PC-9 (cell line): Measurements from ENCODE around the gene CPNE7. TPM values are rescaled to one million over a fixed set of nuclear protein-coding genes. Genes with fewer than 3 reads are reported as not detected.

Source experiments
- BruUV-seq: library from RNA; stranded (reverse); fragments of 400-500 nt; replicated peaks from 2 replicates; lab custom pipeline; 2021; lab: Mats Ljungman, UMichigan
- CTCF ChIA-PET: fragments of 300-600 bp; sonication (Branson Sonifier 250); formaldehyde crosslinking; loops from one replicate; lab custom pipeline; 2022; ENCODE audit warnings: antibody characterized with exemption; lab: Charles Lee
- POLR2A ChIA-PET: fragments of 300-600 bp; sonication (Branson Sonifier 250); formaldehyde crosslinking; loops from one replicate; lab custom pipeline; 2022; ENCODE audit warnings: antibody characterized with exemption; ENCODE audit not compliant: unreplicated experiment; lab: Charles Lee
- DNase-seq, 2 experiments: peaks; one replicate each; pipeline versions ENCODE4 v3.0.0 to v3.0.0-alpha.2; 2015 to 2022; ENCODE audit warnings: mixed read lengths in 1 of 2
- H2AFZ ChIP-seq: fragments of 200-600 bp; sonication (generic); 2 replicates; pipeline ENCODE4 v1.8.1; 2017; ENCODE audit warnings: antibody characterized with exemption
- H3F3A ChIP-seq: fragments of 200-600 bp; sonication (generic); 2 replicates; pipeline ENCODE4 v1.8.1; 2017; ENCODE audit warnings: antibody characterized with exemption, mild to moderate bottlenecking, low read depth; ENCODE audit not compliant: insufficient read depth
- H3K27ac ChIP-seq: fragments of 200-600 bp; sonication (generic); 2 replicates; pipeline ENCODE4 v1.6.1; 2016; ENCODE audit warnings: mixed run types
- H3K27me3 ChIP-seq: fragments of 200-600 bp; sonication (generic); 2 replicates; pipeline ENCODE4 v1.6.1; 2016; ENCODE audit warnings: low read depth, mixed run types; ENCODE audit not compliant: insufficient read depth
- H3K36me3 ChIP-seq: fragments of 200-600 bp; sonication (generic); 2 replicates; pipeline ENCODE4 v1.6.1; 2016; ENCODE audit warnings: low read depth, mixed run types
- H3K4me1 ChIP-seq: fragments of 200-600 bp; sonication (generic); replicated peaks from 2 replicates; pipeline ENCODE4 v1.6.1; 2016; ENCODE audit warnings: mixed run types; ENCODE audit not compliant: insufficient read depth
- H3K4me2 ChIP-seq: fragments of 200-600 bp; sonication (generic); 2 replicates; pipeline ENCODE4 v1.6.1; 2017; ENCODE audit warnings: mixed run types
- H3K4me3 ChIP-seq: fragments of 200-600 bp; sonication (generic); 2 replicates; pipeline ENCODE4 v1.6.1; 2016; ENCODE audit warnings: mixed run types
- H3K79me2 ChIP-seq: fragments of 200-600 bp; sonication (generic); 2 replicates; pipeline ENCODE4 v1.6.1; 2017; ENCODE audit warnings: low read depth, mixed run types
- H3K9me2 ChIP-seq: fragments of 200-600 bp; sonication (generic); 2 replicates; pipeline ENCODE4 v1.8.1; 2017; ENCODE audit warnings: mild to moderate bottlenecking; ENCODE audit not compliant: insufficient read depth
- H3K9me3 ChIP-seq: fragments of 200-600 bp; sonication (generic); 2 replicates; pipeline ENCODE4 v1.8.1; 2016; ENCODE audit warnings: low read depth; ENCODE audit not compliant: insufficient read depth
- H4K20me1 ChIP-seq: fragments of 200-600 bp; sonication (generic); 2 replicates; pipeline ENCODE4 v1.8.1; 2017; ENCODE audit not compliant: insufficient read depth
- CTCF ChIP-seq: fragments of 200-600 bp; sonication (generic); conservative IDR thresholded peaks from 2 replicates; pipeline ENCODE4 v1.6.1; 2017; ENCODE audit warnings: mixed run types, antibody characterized with exemption, mild to moderate bottlenecking, moderate library complexity
- EZH2 ChIP-seq: fragments of 200-600 bp; sonication (generic); IDR thresholded peaks from 2 replicates; pipeline ENCODE4 v1.8.0; 2017; ENCODE audit warnings: antibody characterized with exemption, low read depth
- intact Hi-C: fragments of 100-400 bp; cut with micrococcal nuclease; formaldehyde crosslinking; loops from one replicate; pipeline ENCODE4 v1.10.0; 2022; ENCODE audit not compliant: unreplicated experiment
- total RNA-seq: library from RNA; stranded (reverse); gene quantifications from 2 replicates; pipeline ENCODE4 v1.2.3, GENCODE V29; 2021

The CPNE7 gene
- total RNA-seq, 1 experiment from 2014 or later: 19.5 TPM

DNA sequence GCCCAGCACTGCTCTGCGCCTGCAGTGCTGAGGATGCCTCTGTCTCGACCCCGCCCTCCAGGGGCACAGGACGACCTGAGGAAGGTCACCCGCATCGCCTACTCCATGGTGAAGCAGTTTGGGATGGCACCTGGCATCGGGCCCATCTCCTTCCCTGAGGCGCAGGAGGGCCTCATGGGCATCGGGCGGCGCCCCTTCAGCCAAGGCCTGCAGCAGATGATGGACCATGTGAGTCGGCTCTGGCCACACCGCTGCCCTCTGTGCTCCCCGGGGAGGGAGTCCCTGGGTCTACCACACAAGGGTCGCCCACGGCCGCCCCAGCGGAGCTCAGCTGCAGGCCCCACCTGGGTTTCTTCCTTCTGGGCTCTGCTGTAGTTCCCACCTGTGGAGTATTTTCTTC lies 21.8 kb upstream of the CPNE7 start:
- Histone ChIP-seq H3K27me3 (no peaks in the 10 kb centered on the region), H3K79me2 (0 out of 2 replicates have a peak, but pooled peaks cover 7% of the 10 kb centered on the region), H3K9me2 (no peaks in the 10 kb centered on the region), H3K4me1 (peaks cover 5% of the 10 kb centered on the region), H2AFZ (no peak overlapping the region), H3K4me3 (no peak overlapping the region), H3K27ac (no peak overlapping the region), H3F3A (peaks cover 26% of the 10 kb centered on the region), H3K9me3 (no peaks in the 10 kb centered on the region), H3K36me3 (peaks cover 8% of the 10 kb centered on the region; the same call in 1 of the 2 replicates), H4K20me1 (no peaks in the 10 kb centered on the region), H3K4me2 (no peak overlapping the region)
- intact Hi-C loops: no loop called here
- BruUV-seq: no TSS peak
- DNase-seq: no peak
- CTCF ChIA-PET: no interaction called here
- TF ChIP-seq EZH2 (no peak), CTCF (no peak)
- POLR2A ChIA-PET: no interaction called here

DNA sequence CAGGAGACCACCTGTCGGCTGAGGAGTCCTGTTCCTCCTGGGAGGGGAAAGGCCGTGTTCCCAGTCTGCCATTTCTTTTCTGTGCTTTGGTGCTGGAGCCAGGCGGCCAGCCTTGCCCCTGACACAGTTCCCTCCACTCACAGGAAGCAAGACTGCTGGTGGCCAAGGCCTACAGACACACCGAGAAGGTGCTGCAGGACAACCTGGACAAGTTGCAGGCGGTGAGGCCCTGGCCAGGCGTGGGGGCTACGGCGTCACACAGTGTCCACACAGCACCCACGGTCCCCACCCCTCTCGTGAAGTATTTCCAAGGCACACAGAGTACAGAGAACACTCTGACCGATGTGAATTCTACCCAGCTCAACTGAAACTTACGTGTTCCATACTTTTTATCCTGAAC lies 21.2 kb upstream of the CPNE7 start:
- Histone ChIP-seq H3K4me2 (no peak overlapping the region), H3K27ac (no peak overlapping the region), H2AFZ (no peak overlapping the region), H3K79me2 (0 out of 2 replicates have a peak, but pooled peaks cover 7% of the 10 kb centered on the region), H4K20me1 (no peaks in the 10 kb centered on the region), H3K36me3 (peaks cover 8% of the 10 kb centered on the region; the same call in 1 of the 2 replicates), H3K27me3 (no peaks in the 10 kb centered on the region), H3F3A (peaks cover 32% of the 10 kb centered on the region), H3K9me3 (no peaks in the 10 kb centered on the region), H3K4me1 (peaks cover 11% of the 10 kb centered on the region), H3K9me2 (no peaks in the 10 kb centered on the region), H3K4me3 (no peak overlapping the region)
- intact Hi-C loops: no loop called here
- no peak for TF ChIP-seq CTCF
- no peak for TF ChIP-seq EZH2
- ChIA-PET CTCF (interaction anchor here (0.7 kb wide), 1 partner anchor 164 kb away, joined by 5 read pairs; no protein-coding TSS in a partner anchor), POLR2A (no interaction called here)
- BruUV-seq: no TSS peak
- DNase-seq: no peak

DNA sequence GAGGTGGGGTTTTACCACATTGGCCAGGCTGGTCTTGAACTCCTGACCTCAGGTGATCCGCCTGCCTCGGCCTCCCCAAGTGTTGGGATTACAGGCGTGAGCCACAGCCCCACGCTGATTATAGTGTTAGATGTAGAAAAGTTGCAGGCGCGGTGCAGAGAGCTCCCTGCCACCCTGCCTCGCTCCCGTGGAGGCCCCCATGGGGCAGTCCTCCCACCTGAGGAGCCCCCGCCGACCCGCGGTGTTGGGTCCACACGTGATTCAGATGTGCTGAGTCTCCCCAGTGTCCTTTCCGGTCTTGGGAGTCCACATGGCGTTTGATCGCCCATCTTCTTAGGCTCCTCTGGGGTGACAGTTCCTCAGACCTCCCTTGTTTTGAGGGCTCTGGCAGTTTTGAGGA lies 20.3 kb upstream of the CPNE7 start:
- no peak overlapping the region for H3K4me3 ChIP-seq
- H4K20me1 ChIP-seq: no peaks in the 10 kb centered on the region
- peak in 1 of 2 experiments; percentile 21 for DNase-seq
- H2AFZ ChIP-seq: no peak overlapping the region
- H3K79me2 ChIP-seq: 0 out of 2 replicates have a peak, but pooled peaks cover 7% of the 10 kb centered on the region
- TF ChIP-seq EZH2 (no peak), CTCF (no peak)
- no peak overlapping the region for H3K27ac ChIP-seq
- no TSS peak for BruUV-seq
- peaks cover 15% of the 10 kb centered on the region for H3K4me1 ChIP-seq
- POLR2A ChIA-PET: no interaction called here
- H3K27me3 ChIP-seq: no peaks in the 10 kb centered on the region
- no peaks in the 10 kb centered on the region for H3K9me2 ChIP-seq
- no peak overlapping the region for H3K4me2 ChIP-seq
- H3K9me3 ChIP-seq: no peaks in the 10 kb centered on the region
- intact Hi-C loops: no loop called here
- H3K36me3 ChIP-seq: peaks cover 8% of the 10 kb centered on the region; the same call in 1 of the 2 replicates
- peaks cover 41% of the 10 kb centered on the region for H3F3A ChIP-seq
- CTCF ChIA-PET: no interaction called here
